Kidney epithelial cell (primary cell): ENCODE data around the gene DCX. TPM values are rescaled to one million over a fixed set of nuclear protein-coding genes. Genes with fewer than 3 reads are reported as not detected.

ENCODE experiments used
- DNase-seq: peaks from one replicate; pipeline ENCODE4 v3.0.0-alpha.2; 2010; ENCODE audit warnings: low read depth
- H3K27me3 ChIP-seq: 2 replicates; pipeline ENCODE4 v1.6.0; 2011; ENCODE audit warnings: low read length; ENCODE audit not compliant: control insufficient read depth, insufficient read depth
- H3K36me3 ChIP-seq: 2 replicates; pipeline ENCODE4 v1.5.1; 2011; ENCODE audit warnings: low read length; ENCODE audit not compliant: control insufficient read depth, insufficient read depth
- H3K4me3 ChIP-seq: 2 replicates; pipeline ENCODE4 v1.5.1; 2011; ENCODE audit warnings: low read depth, mild to moderate bottlenecking, control low read depth, low read length
- total RNA-seq: library from RNA; depleted of rRNA; stranded (reverse); fragments of >200 nt; gene quantifications from 2 replicates; pipeline ENCODE4 v1.2.3, GENCODE V29; 2015
- TF ChIP-seq, protein P1 (sequence below): IDR thresholded peaks from 2 replicates; pipeline ENCODE4 v1.5.1; 2011; ENCODE audit warnings: mild to moderate bottlenecking, moderate library complexity, low read length, control low read depth, inconsistent platforms; ENCODE audit not compliant: insufficient read depth, poor library complexity, severe bottlenecking

DCX gene
- total RNA-seq, 1 donor from 2014 or later, result not detected

DNA sequence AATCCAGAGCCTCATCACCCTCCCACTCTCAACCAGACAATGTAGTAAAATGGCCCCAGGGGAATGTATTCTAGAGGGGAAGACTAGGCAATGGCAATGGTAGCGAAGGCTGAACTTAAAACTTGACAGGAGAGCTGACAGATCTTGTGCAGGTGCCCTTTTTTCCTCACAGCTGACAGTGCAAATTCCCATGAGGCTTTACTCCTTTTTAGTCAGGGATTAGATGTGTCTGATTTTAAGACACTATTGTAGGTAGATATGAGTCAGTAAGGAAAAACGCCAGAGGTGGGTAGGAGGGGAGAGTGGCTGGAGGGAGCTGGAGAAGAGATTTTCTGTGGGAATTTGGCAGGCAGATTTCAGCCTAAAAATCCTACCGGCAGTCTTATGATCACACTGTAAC, 152.4 kb downstream of the DCX start:
- DNase-seq, result no peak
- TF ChIP-seq, protein P1, sequence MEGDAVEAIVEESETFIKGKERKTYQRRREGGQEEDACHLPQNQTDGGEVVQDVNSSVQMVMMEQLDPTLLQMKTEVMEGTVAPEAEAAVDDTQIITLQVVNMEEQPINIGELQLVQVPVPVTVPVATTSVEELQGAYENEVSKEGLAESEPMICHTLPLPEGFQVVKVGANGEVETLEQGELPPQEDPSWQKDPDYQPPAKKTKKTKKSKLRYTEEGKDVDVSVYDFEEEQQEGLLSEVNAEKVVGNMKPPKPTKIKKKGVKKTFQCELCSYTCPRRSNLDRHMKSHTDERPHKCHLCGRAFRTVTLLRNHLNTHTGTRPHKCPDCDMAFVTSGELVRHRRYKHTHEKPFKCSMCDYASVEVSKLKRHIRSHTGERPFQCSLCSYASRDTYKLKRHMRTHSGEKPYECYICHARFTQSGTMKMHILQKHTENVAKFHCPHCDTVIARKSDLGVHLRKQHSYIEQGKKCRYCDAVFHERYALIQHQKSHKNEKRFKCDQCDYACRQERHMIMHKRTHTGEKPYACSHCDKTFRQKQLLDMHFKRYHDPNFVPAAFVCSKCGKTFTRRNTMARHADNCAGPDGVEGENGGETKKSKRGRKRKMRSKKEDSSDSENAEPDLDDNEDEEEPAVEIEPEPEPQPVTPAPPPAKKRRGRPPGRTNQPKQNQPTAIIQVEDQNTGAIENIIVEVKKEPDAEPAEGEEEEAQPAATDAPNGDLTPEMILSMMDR, result no peak
- no peaks in the 10 kb centered on the region for H3K27me3 ChIP-seq
- H3K36me3 ChIP-seq, result no peaks in the 10 kb centered on the region
- H3K4me3 ChIP-seq, result no peak overlapping the region

DNA sequence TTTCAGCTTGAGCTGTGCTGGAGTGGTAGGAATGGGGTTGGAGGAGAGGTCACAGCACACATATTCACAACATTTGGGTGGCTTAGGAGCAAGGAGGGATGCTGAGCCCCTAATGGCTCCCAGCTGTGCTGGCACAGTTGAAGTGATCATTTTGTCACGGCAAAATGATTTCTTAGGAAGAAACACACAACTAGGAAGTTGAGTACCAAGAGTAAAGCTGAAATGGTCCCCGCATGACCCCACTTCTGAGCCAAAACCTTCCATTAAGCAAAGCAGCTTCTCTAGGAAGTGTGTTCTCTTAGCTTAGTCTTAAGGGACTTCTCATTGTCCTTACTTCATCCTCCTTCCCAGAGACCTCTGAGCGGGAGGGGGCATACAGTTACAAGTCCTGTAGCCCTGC, 154.3 kb downstream of the DCX start:
- H3K4me3 ChIP-seq, result no peak overlapping the region
- TF ChIP-seq, protein P1, result no peak
- no peaks in the 10 kb centered on the region for H3K27me3 ChIP-seq
- H3K36me3 ChIP-seq, result no peaks in the 10 kb centered on the region
- DNase-seq, result no peak

DNA sequence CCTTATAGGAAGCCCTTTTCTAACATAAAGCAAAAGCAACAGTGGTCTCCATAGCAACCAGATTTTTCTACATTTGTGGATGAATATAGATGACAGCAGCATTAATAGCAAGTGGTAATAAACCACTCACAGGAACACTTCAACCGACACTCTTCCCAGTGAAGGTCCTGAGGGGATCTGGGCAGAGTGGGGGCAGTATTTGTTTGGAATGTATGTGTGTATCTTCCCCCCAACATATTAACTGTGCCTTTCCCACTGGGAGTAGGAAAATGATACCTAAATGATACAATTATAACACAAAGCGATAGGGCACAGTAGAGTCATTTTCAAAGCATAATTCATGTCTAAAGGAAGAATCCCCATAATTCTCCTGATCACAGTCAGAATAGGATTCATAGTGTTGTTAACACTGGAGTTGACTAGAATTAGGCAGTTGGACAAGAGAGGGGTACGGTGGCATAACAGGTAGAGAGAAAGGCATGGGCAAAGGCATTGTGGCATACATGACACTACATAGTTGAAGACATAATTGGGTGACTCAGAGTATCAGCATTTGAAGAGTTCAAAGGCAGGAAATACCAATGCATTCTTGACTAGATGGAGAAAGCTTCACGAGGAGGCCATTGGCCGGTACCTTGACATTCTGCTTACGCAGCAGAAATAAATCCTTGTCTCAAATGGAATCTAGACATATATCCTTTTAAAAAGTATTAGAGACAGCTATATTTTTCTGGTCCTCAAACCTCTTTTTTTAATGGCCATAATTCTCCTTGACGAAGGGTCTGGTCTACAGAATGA, 156.9 kb downstream of the DCX start:
- no peak overlapping the region for H3K4me3 ChIP-seq
- no peak for DNase-seq
- peaks cover 3% of the 10 kb centered on the region for H3K27me3 ChIP-seq
- no peaks in the 10 kb centered on the region for H3K36me3 ChIP-seq
- TF ChIP-seq, protein P1, result no peak

DNA sequence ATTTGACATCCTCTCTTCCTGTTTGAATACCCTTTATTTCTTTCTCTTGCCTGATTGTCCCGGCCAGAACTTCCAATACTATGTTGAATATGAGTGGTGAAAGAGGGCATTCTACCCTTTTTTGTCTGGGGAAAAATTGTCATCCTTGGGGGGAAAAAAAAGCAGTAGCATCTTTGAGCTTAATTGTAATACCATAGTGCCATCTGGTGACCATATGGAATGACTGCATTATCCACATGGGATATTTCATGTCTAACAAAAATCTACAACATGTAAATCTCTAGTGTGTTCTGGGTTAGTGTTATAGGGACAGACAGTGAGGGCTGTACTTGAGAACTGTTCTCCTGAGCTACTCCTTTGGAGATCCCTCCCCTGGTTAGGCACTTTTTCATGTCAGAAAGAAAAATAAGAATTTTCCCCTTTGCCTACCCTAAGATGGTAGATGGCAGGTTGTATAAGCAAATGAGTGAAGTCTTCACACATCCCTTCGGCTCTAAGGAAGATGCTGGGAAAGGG, 167.7 kb downstream of the DCX start:
- Histone ChIP-seq H3K4me3 (no peak overlapping the region), H3K36me3 (no peaks in the 10 kb centered on the region), H3K27me3 (peaks cover 5% of the 10 kb centered on the region)
- TF ChIP-seq, protein P1, result peak; percentile 54
- no peak for DNase-seq

Other genes with a start within 250 kb of the DCX start
- gene CAPN6, start 141.7 kb downstream of the DCX start, total RNA-seq, result 0.27 and 0.29 TPM in 2 replicates
- not detected in 2 replicates for gene SERTM2, start 99.5 kb upstream of the DCX start, total RNA-seq